Uterus (tissue), 4 donors: ENCODE data around the gene ROBO2. TPM values are rescaled to one million over a fixed set of nuclear protein-coding genes. Genes with fewer than 3 reads are reported as not detected.

Source experiments
- DNase-seq, 2 donors: peaks; one replicate each; pipeline ENCODE4 v3.0.0-alpha.2; 2019 to 2020
- H3K27ac ChIP-seq, 2 donors: fragments of 200-600 bp; sonication (generic); 1 replicate in 1 of 2; 2 replicates in 1 of 2; pipeline ENCODE4 v1.5.1; 2016 to 2018
- H3K27me3 ChIP-seq, 2 donors: fragments of 200-600 bp; sonication (generic); one replicate each; pipeline ENCODE4 v1.5.1; 2018 to 2019; ENCODE audit warnings: control low read depth in 1 of 2
- H3K36me3 ChIP-seq, 2 donors: fragments of 200-600 bp; sonication (generic); one replicate each; pipeline ENCODE4 v1.5.1; 2019; ENCODE audit warnings: control low read depth in 1 of 2
- H3K4me1 ChIP-seq, 2 donors: fragments of 200-600 bp; sonication (generic); one replicate each; pipeline ENCODE4 v1.5.1; 2018 to 2019; ENCODE audit warnings: control low read depth in 1 of 2
- H3K4me3 ChIP-seq, 2 donors: fragments of 200-600 bp; sonication (generic); 1 replicate in 1 of 2; 2 replicates in 1 of 2; pipeline ENCODE4 v1.5.1; 2018 to 2019; ENCODE audit warnings: mild to moderate bottlenecking in 1 of 2
- H3K9me3 ChIP-seq, 2 donors: fragments of 200-600 bp; sonication (generic); one replicate each; pipeline ENCODE4 v1.5.1; 2019; ENCODE audit warnings: control low read depth in 1 of 2
- POLR2A ChIP-seq, 2 donors: fragments of 450-650 bp; IDR thresholded peaks; one replicate each; pipeline ENCODE4 v1.6.1; 2016; ENCODE audit warnings: antibody characterized with exemption in 2 of 2, mild to moderate bottlenecking in 1 of 2, moderate library complexity in 1 of 2
- intact Hi-C: fragments of 100-400 bp; cut with DNase I; formaldehyde crosslinking; loops from one replicate; pipeline ENCODE4 v1.15.1; 2023; ENCODE audit warnings: low total_unique reads
- total RNA-seq, 4 donors: library from RNA; depleted of rRNA in 3 of 4; stranded (reverse); fragments of >200 nt in 3 of 4; gene quantifications; one replicate each; pipeline versions ENCODE4 v1.1.0 to v1.2.4, GENCODE V29; 2014 to 2023
- TF ChIP-seq, protein P1 (sequence below), 4 experiments: fragments of 200-600 bp in 2 of 4; fragments of 450-650 bp in 2 of 4; sonication (generic) in 2 of 4; IDR thresholded peaks; one replicate each; pipeline ENCODE4 v1.5.1; 2016 to 2019; ENCODE audit warnings: antibody characterized with exemption in 4 of 4, mild to moderate bottlenecking in 2 of 4, moderate library complexity in 1 of 4
- donor health status: DM: yes; HTN: yes; CAD: no.

Gene ROBO2
- total RNA-seq, 4 donors from 2014 or later = 0.26 to 51.3 (median 0.49) TPM; not detected in 1

DNA sequence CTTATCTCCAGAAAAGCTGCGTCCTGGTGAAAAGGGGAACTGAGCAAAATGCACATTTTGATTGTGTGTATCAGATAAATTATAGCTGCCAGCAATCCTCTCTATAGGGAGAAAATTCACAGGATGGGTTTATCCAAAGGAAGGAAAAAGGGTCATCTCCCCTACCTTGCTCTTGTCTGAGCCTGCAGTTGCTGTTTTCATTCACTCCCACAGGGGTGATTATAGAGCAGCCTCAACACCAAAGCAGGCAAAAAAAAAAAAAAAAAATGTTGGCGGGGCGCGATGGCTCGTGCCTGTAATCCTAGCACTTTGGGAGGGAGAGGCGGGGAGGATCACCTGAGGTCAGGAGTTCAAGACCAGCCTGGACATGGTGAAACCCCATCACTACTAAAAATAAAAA, 333.7 kb downstream of the ROBO2 start:
- Histone ChIP-seq H3K4me3 (no peak overlapping the region), H3K4me1 (no peaks in the 10 kb centered on the region), H3K27ac (no peak overlapping the region), H3K9me3 (no peaks in the 10 kb centered on the region), H3K27me3 (no peaks in the 10 kb centered on the region), H3K36me3 (no peaks in the 10 kb centered on the region)
- no peak for TF ChIP-seq POLR2A (IDR thresholded peaks at IDR 0.05)
- TF ChIP-seq, protein P1, sequence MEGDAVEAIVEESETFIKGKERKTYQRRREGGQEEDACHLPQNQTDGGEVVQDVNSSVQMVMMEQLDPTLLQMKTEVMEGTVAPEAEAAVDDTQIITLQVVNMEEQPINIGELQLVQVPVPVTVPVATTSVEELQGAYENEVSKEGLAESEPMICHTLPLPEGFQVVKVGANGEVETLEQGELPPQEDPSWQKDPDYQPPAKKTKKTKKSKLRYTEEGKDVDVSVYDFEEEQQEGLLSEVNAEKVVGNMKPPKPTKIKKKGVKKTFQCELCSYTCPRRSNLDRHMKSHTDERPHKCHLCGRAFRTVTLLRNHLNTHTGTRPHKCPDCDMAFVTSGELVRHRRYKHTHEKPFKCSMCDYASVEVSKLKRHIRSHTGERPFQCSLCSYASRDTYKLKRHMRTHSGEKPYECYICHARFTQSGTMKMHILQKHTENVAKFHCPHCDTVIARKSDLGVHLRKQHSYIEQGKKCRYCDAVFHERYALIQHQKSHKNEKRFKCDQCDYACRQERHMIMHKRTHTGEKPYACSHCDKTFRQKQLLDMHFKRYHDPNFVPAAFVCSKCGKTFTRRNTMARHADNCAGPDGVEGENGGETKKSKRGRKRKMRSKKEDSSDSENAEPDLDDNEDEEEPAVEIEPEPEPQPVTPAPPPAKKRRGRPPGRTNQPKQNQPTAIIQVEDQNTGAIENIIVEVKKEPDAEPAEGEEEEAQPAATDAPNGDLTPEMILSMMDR (IDR thresholded peaks at IDR 0.05) = no peak
- intact Hi-C loops = no loop called here
- DNase-seq = no peak

GRCh38 chr3:77376511-77376910, 336.6 kb downstream of the ROBO2 start:
- DNase-seq = no peak
- intact Hi-C loops = no loop called here
- Histone ChIP-seq H3K4me1 (no peaks in the 10 kb centered on the region), H3K36me3 (no peaks in the 10 kb centered on the region), H3K9me3 (no peaks in the 10 kb centered on the region), H3K27me3 (no peaks in the 10 kb centered on the region), H3K4me3 (no peak overlapping the region), H3K27ac (no peak overlapping the region)
- TF ChIP-seq POLR2A (IDR thresholded peaks at IDR 0.05) = no peak
- TF ChIP-seq, protein P1 (IDR thresholded peaks at IDR 0.05) = no peak

- TF ChIP-seq POLR2A (IDR thresholded peaks at IDR 0.05) = no peak
- TF ChIP-seq, protein P1 (IDR thresholded peaks at IDR 0.05) = no peak
- DNase-seq = no peak
- H3K4me3 ChIP-seq = no peak overlapping the region
- H3K36me3 ChIP-seq = no peaks in the 10 kb centered on the region
- no peaks in the 10 kb centered on the region for H3K4me1 ChIP-seq
- H3K27me3 ChIP-seq = no peaks in the 10 kb centered on the region
- no peaks in the 10 kb centered on the region for H3K9me3 ChIP-seq
- no peak overlapping the region for H3K27ac ChIP-seq
- intact Hi-C loops = no loop called here
Observed at GRCh38 chr3:77377717-77378116, 337.8 kb downstream of the ROBO2 start.

DNA sequence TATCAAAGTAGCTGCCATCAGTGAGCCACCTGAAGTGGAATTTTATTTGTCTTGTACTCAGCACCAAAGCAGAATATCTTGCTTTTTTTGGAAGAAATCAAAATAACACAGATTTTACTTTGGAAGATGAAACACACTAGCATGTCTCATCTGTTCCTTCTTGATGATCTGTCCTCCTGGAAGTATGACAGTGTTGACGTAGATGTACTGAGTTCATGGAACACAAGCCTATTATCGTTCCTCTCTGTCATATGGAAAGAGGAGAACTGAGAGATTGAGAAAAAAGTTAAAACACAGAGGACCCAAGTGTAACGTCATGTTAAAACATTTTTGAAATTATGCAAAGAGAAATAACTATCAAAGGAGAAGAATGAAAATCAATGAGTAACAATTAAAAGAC, 340.2 kb downstream of the ROBO2 start:
- intact Hi-C loops = no loop called here

DNA sequence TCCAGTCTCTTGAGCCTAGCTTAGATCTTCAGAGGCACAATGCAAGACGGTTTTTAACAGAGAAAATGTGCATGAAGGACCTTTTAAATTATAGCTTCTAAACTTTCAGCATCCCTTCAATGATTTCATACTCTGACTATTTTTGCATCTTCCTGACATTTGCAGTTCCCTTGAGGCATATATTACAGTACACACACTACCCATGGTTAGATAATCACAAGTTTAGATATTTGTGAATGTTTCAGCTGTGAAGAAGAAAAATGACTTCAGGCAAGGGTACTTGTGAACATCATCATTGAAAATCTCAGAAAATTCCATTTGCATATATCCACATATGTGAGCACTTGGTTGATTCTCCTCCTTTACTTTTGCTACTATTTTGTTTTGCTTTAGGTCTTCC, 341.5 kb downstream of the ROBO2 start:
- no peak for TF ChIP-seq POLR2A (IDR thresholded peaks at IDR 0.05)
- no peaks in the 10 kb centered on the region for H3K36me3 ChIP-seq

More for the DNA sequence above, 340.2 kb downstream of the ROBO2 start:
- Histone ChIP-seq H3K4me3 (no peak overlapping the region), H3K36me3 (no peaks in the 10 kb centered on the region), H3K4me1 (no peaks in the 10 kb centered on the region), H3K27me3 (no peaks in the 10 kb centered on the region), H3K9me3 (no peaks in the 10 kb centered on the region), H3K27ac (no peak overlapping the region)
- DNase-seq = no peak
- no peak for TF ChIP-seq POLR2A (IDR thresholded peaks at IDR 0.05)
- TF ChIP-seq, protein P1 (IDR thresholded peaks at IDR 0.05) = no peak

DNA sequence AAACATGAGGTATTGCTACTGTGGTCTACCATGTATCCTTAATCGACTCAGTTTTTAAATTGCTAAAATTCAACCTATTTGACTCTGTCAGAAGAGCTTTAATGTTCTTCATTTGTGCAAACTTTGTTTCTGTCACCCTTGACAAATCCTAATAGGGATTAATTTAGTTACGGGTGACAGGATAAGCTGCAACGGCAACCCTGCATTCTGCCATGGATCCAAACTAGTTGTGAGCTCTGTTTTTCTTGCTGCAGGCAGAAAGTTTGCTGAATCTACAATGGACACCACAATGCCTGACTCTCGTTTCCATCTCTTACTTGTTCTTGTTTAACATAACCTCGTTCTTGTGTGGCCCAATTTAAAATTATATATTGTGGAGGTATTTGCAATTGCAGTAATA, 352.3 kb downstream of the ROBO2 start:
- H3K36me3 ChIP-seq = no peaks in the 10 kb centered on the region
- H3K27me3 ChIP-seq = no peaks in the 10 kb centered on the region
- no peak overlapping the region for H3K27ac ChIP-seq
- intact Hi-C loops = no loop called here
- no peaks in the 10 kb centered on the region for H3K4me1 ChIP-seq
- no peak for TF ChIP-seq POLR2A (IDR thresholded peaks at IDR 0.05)
- TF ChIP-seq, protein P1 (IDR thresholded peaks at IDR 0.05) = no peak
- H3K9me3 ChIP-seq = no peaks in the 10 kb centered on the region
- no peak overlapping the region for H3K4me3 ChIP-seq
- DNase-seq = no peak

More for the DNA sequence above, 341.5 kb downstream of the ROBO2 start:
- no peaks in the 10 kb centered on the region for H3K4me1 ChIP-seq
- H3K4me3 ChIP-seq = no peak overlapping the region
- intact Hi-C loops = no loop called here
- H3K27ac ChIP-seq = no peak overlapping the region
- H3K9me3 ChIP-seq = no peaks in the 10 kb centered on the region
- DNase-seq = no peak
- H3K27me3 ChIP-seq = no peaks in the 10 kb centered on the region
